NB4 (cell line): ENCODE results near the gene MRO.

Experiments
- CTCF ChIP-seq: IDR thresholded peaks from one replicate; pipeline ENCODE4 v1.5.1; 2012; ENCODE audit warnings: low read depth, low read length
- MAX ChIP-seq: IDR thresholded peaks from 2 replicates; pipeline ENCODE4 v1.6.1; 2011; ENCODE audit warnings: low read depth, low read length
- MYC ChIP-seq: IDR thresholded peaks from 2 replicates; pipeline ENCODE4 v1.6.1; 2011; ENCODE audit warnings: low read depth, low read length

GRCh38 chr18:50775726-50776125, 44.1 kb downstream of the MRO start:
- TF ChIP-seq CTCF: no peak
- TF ChIP-seq MYC: no peak
- TF ChIP-seq MAX: no peak
